Ovary (tissue), 3 donors: ENCODE measurements around the gene ALDH1B1.

Experiments used
- EP300 ChIP-seq: sonication (generic); formaldehyde crosslinking; IDR thresholded peaks from one replicate; pipeline ENCODE4 v1.6.1; 2017; ENCODE audit warnings: antibody characterized with exemption
- POLR2A ChIP-seq: fragments of 450-650 bp; IDR thresholded peaks from one replicate; pipeline ENCODE4 v1.6.1; 2017; ENCODE audit warnings: antibody characterized with exemption, mild to moderate bottlenecking, moderate library complexity
- TF ChIP-seq, protein P1 (sequence below), 3 donors: fragments of 450-650 bp in 2 of 3; fragments of 200-600 bp in 1 of 3; IDR thresholded peaks; one replicate each; pipeline versions ENCODE4 v1.5.1 to v1.8.0; 2016 to 2022; ENCODE audit warnings: antibody characterized with exemption in 3 of 3, mild to moderate bottlenecking in 1 of 3
- donor health status: DM: no; HTN: no; CAD: no.

DNA sequence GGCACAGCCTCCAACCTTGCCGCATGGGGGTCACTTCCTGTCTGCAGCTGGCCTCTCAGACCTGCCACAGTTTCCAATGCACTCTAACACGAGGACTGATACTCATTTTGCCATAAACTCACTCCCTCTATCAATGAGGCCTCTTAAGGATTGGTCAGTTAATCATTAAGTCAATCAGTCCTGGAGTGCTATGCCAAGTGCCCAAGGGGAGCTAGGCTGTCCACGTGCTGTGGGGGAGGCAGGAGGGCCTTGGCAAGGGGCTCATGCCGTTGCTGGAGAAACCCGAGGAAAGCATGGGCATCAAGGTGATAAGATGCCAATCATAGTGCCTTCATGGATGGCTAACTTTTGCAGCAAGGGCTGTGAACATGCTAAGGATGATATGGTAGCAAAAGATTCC is 1.7 kb upstream of the ALDH1B1 start:
- TF ChIP-seq POLR2A (no peak), EP300 (no peak)
- TF ChIP-seq, protein P1, sequence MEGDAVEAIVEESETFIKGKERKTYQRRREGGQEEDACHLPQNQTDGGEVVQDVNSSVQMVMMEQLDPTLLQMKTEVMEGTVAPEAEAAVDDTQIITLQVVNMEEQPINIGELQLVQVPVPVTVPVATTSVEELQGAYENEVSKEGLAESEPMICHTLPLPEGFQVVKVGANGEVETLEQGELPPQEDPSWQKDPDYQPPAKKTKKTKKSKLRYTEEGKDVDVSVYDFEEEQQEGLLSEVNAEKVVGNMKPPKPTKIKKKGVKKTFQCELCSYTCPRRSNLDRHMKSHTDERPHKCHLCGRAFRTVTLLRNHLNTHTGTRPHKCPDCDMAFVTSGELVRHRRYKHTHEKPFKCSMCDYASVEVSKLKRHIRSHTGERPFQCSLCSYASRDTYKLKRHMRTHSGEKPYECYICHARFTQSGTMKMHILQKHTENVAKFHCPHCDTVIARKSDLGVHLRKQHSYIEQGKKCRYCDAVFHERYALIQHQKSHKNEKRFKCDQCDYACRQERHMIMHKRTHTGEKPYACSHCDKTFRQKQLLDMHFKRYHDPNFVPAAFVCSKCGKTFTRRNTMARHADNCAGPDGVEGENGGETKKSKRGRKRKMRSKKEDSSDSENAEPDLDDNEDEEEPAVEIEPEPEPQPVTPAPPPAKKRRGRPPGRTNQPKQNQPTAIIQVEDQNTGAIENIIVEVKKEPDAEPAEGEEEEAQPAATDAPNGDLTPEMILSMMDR (IDR thresholded peaks at IDR 0.05) = no peak
